H9 (cell line): ENCODE measurements around the gene KLRC4. TPM values are rescaled to one million over a fixed set of nuclear protein-coding genes. Genes with fewer than 3 reads are reported as not detected.
A peak's percentile ranks its signal among the peaks of the same experiment; 100 is the strongest.
"Not testable (repeated sequence)": the region's sequence is repeated elsewhere in the genome, so short reads cannot be mapped to it uniquely, and the experiment has no call there.

Source experiments
- DNase-seq: peaks from one replicate; pipeline ENCODE4 v3.0.0-alpha.2; 2017
- H2AFZ ChIP-seq: one replicate; pipeline ENCODE4 v1.6.1; 2013; ENCODE audit warnings: mild to moderate bottlenecking, low read length, control low read depth, moderate library complexity
- H2AK5ac ChIP-seq: 2 replicates; pipeline ENCODE4 v1.6.1; 2013; ENCODE audit warnings: low read length, control low read depth, mixed read lengths; ENCODE audit not compliant: insufficient read length
- H2BK120ac ChIP-seq: one replicate; pipeline ENCODE4 v1.6.1; 2013; ENCODE audit warnings: low read depth, mild to moderate bottlenecking, low read length, control low read depth, inconsistent platforms; ENCODE audit not compliant: poor library complexity, severe bottlenecking
- H2BK12ac ChIP-seq: 2 replicates; pipeline ENCODE4 v1.6.1; 2013; ENCODE audit warnings: low read length, control low read depth, mixed read lengths, low read depth; ENCODE audit not compliant: insufficient read length
- H2BK15ac ChIP-seq: 2 replicates; pipeline ENCODE4 v1.6.1; 2013; ENCODE audit warnings: low read depth, low read length, control low read depth
- H2BK20ac ChIP-seq: one replicate; pipeline ENCODE4 v1.6.1; 2013; ENCODE audit warnings: low read depth, mild to moderate bottlenecking, low read length, control low read depth, inconsistent platforms; ENCODE audit not compliant: poor library complexity, severe bottlenecking
- H2BK5ac ChIP-seq: 2 replicates; pipeline ENCODE4 v1.6.1; 2013; ENCODE audit warnings: low read length, control low read depth, mixed read lengths; ENCODE audit not compliant: insufficient read length
- H3K14ac ChIP-seq: 2 replicates; pipeline ENCODE4 v1.6.1; 2013; ENCODE audit warnings: low read length, control low read depth; ENCODE audit not compliant: insufficient read depth
- H3K18ac ChIP-seq: 2 replicates; pipeline ENCODE4 v1.6.1; 2013; ENCODE audit warnings: low read depth, mild to moderate bottlenecking, mixed read lengths, low read length, control low read depth; ENCODE audit not compliant: insufficient read length
- H3K23ac ChIP-seq: 2 replicates; pipeline ENCODE4 v1.6.1; 2013; ENCODE audit warnings: low read length, control low read depth, mixed read lengths, low read depth; ENCODE audit not compliant: insufficient read length
- H3K23me2 ChIP-seq: 2 replicates; pipeline ENCODE4 v1.6.1; 2013; ENCODE audit warnings: low read depth, mild to moderate bottlenecking, mixed read lengths, low read length, control low read depth; ENCODE audit not compliant: insufficient read length, poor library complexity, severe bottlenecking
- H3K27ac ChIP-seq: 2 replicates; pipeline ENCODE4 v1.5.1; 2013; ENCODE audit warnings: low read length, control low read depth, mixed read lengths, low read depth; ENCODE audit not compliant: insufficient read length
- H3K27me3 ChIP-seq: 2 replicates; pipeline ENCODE4 v1.6.1; 2013; ENCODE audit warnings: low read length, control low read depth, inconsistent platforms; ENCODE audit not compliant: insufficient read depth
- H3K4ac ChIP-seq: 2 replicates; pipeline ENCODE4 v1.6.1; 2013; ENCODE audit warnings: low read depth, mild to moderate bottlenecking, control low read depth, inconsistent platforms, low read length, moderate library complexity
- H3K4me1 ChIP-seq: 2 replicates; pipeline ENCODE4 v1.6.1; 2013; ENCODE audit warnings: low read length, control low read depth, inconsistent platforms; ENCODE audit not compliant: insufficient read depth
- H3K4me2 ChIP-seq: 2 replicates; pipeline ENCODE4 v1.6.1; 2013; ENCODE audit warnings: low read length, control low read depth, mixed read lengths; ENCODE audit not compliant: insufficient read length, insufficient read depth
- H3K56ac ChIP-seq: 2 replicates; pipeline ENCODE4 v1.6.1; 2013; ENCODE audit warnings: low read depth, mild to moderate bottlenecking, mixed read lengths, low read length, control low read depth; ENCODE audit not compliant: insufficient read length
- H3K79me1 ChIP-seq: 2 replicates; pipeline ENCODE4 v1.6.1; 2013; ENCODE audit warnings: low read depth, mild to moderate bottlenecking, moderate library complexity, low read length, control low read depth, inconsistent platforms; ENCODE audit not compliant: insufficient read depth, poor library complexity, severe bottlenecking
- H3K79me2 ChIP-seq: 2 replicates; pipeline ENCODE4 v1.6.1; 2013; ENCODE audit warnings: low read length, control low read depth, inconsistent platforms; ENCODE audit not compliant: insufficient read depth
- H3K9ac ChIP-seq: 2 replicates; pipeline ENCODE4 v1.6.1; 2013; ENCODE audit warnings: low read length, control low read depth, mixed read lengths; ENCODE audit not compliant: insufficient read length; ENCODE audit errors: extremely low read depth
- H3K9me3 ChIP-seq: one replicate; pipeline ENCODE4 v1.6.1; 2013; ENCODE audit warnings: low read depth, low read length, inconsistent platforms; ENCODE audit not compliant: control insufficient read depth
- H3T11ph ChIP-seq: one replicate; pipeline ENCODE4 v1.6.1; 2013; ENCODE audit warnings: mild to moderate bottlenecking, low read length, control low read depth, inconsistent platforms
- H4K20me1 ChIP-seq: one replicate; pipeline ENCODE4 v1.6.1; 2013; ENCODE audit not compliant: control insufficient read depth, insufficient read length, insufficient read depth
- H4K5ac ChIP-seq: 2 replicates; pipeline ENCODE4 v1.6.1; 2013; ENCODE audit warnings: low read depth, mild to moderate bottlenecking, mixed read lengths, low read length, control low read depth; ENCODE audit not compliant: insufficient read length
- H4K8ac ChIP-seq: replicated peaks from 2 replicates; pipeline ENCODE4 v1.6.1; 2013; ENCODE audit warnings: low read length, control low read depth, mixed read lengths, low read depth; ENCODE audit not compliant: insufficient read length
- H4K91ac ChIP-seq: 2 replicates; pipeline ENCODE4 v1.6.1; 2013; ENCODE audit warnings: low read depth, mild to moderate bottlenecking, moderate library complexity, mixed read lengths, low read length, control low read depth; ENCODE audit not compliant: insufficient read length
- H3K27ac Mint-ChIP-seq, 3 experiments: 2 replicates in 2 of 3; 3 replicates in 1 of 3; pipeline ENCODE4 v1.8.0; 2020 to 2021; ENCODE audit warnings: mixed read lengths in 3 of 3, mild to moderate bottlenecking in 1 of 3, moderate library complexity in 1 of 3
- H3K27me3 Mint-ChIP-seq: 2 replicates; pipeline ENCODE4 v1.8.0; 2021; ENCODE audit warnings: low read depth, mild to moderate bottlenecking, moderate library complexity, mixed read lengths
- H3K36me3 Mint-ChIP-seq, 3 experiments: 2 replicates in 2 of 3; 3 replicates in 1 of 3; pipeline ENCODE4 v1.8.0; 2020 to 2021; ENCODE audit warnings: low read depth in 3 of 3, mixed read lengths in 3 of 3; ENCODE audit not compliant: insufficient read depth in 1 of 3
- H3K4me1 Mint-ChIP-seq, 2 experiments: 2 replicates each; pipeline ENCODE4 v1.8.0; 2020; ENCODE audit warnings: mixed read lengths in 2 of 2
- H3K4me3 Mint-ChIP-seq, 2 experiments: 2 replicates in 1 of 2; 3 replicates in 1 of 2; pipeline ENCODE4 v1.8.0; 2020 to 2021; ENCODE audit warnings: mild to moderate bottlenecking in 2 of 2, mixed read lengths in 2 of 2, moderate library complexity in 1 of 2
- H3K9me3 Mint-ChIP-seq, 2 experiments: 2 replicates in 1 of 2; 3 replicates in 1 of 2; pipeline ENCODE4 v1.8.0; 2020; ENCODE audit warnings: mild to moderate bottlenecking in 2 of 2, mixed read lengths in 2 of 2, moderate library complexity in 1 of 2
- CTCF ChIP-seq: fragments of 200-600 bp; sonication (generic); conservative IDR thresholded peaks from 3 replicates; pipeline ENCODE4 v1.8.0; 2021; ENCODE audit warnings: antibody characterized with exemption, mild to moderate bottlenecking
- WGBS: extraction: QIAGEN DNeasy Blood & Tissue Kit; methylation state at CpG from one replicate; pipeline ENCODE4 v1.1.7; 2013; ENCODE audit warnings: missing lambda C conversion rate, low lambda C conversion rate, mixed read lengths; ENCODE audit not compliant: insufficient read length; ENCODE audit errors: extremely low coverage; 5-methylcytosine and 5-hydroxymethylcytosine counted together
- total RNA-seq: library from RNA; stranded (reverse); gene quantifications from 2 replicates; pipeline ENCODE4 v1.2.1, GENCODE V29; 2021

The KLRC4 gene
- total RNA-seq, 1 experiment from 2014 or later: not detected

- H4K20me1 ChIP-seq: no peaks in the 10 kb centered on the region
- H3K4ac ChIP-seq: no peak overlapping the region
- H2BK20ac ChIP-seq: no peak overlapping the region
- Mint-ChIP-seq H3K36me3 (no peaks in the 10 kb centered on the region), H3K27me3 (no peaks in the 10 kb centered on the region), H3K9me3 (no peaks in the 10 kb centered on the region), H3K27ac (no peak overlapping the region), H3K4me1 (peaks cover 4% of the 10 kb centered on the region in 2 experiments; a peak in 3 of 4 replicates), H3K4me3 (no peak overlapping the region)
- H3K9ac ChIP-seq: no peak overlapping the region
- no peak overlapping the region for H4K91ac ChIP-seq
- no peaks in the 10 kb centered on the region for H3K23me2 ChIP-seq
- no peak overlapping the region for H2BK5ac ChIP-seq
- DNase-seq: peak; percentile 66
- no peak overlapping the region for H2AK5ac ChIP-seq
- H3K14ac ChIP-seq: no peak overlapping the region
- no peak overlapping the region for H3K56ac ChIP-seq
- TF ChIP-seq CTCF: no peak
- no peak overlapping the region for H3T11ph ChIP-seq
- H3K4me2 ChIP-seq: no peak overlapping the region
- peak overlapping the region; percentile 45 for H2AFZ ChIP-seq
- H3K27ac ChIP-seq: no peak overlapping the region
- H3K4me1 ChIP-seq: no peaks in the 10 kb centered on the region; the same call in 1 of the 2 replicates
- no CpG with 5 or more reads among the region's 6 CpGs for WGBS
- no peaks in the 10 kb centered on the region for H3K79me1 ChIP-seq
- no peaks in the 10 kb centered on the region for H3K79me2 ChIP-seq
- no peak overlapping the region for H4K5ac ChIP-seq
- no peak overlapping the region for H3K18ac ChIP-seq
- no peak overlapping the region for H2BK120ac ChIP-seq
- no peaks in the 10 kb centered on the region for H3K9me3 ChIP-seq
- no peaks in the 10 kb centered on the region for H3K27me3 ChIP-seq
- no peak overlapping the region for H2BK15ac ChIP-seq
- H3K23ac ChIP-seq: no peak overlapping the region
- H4K8ac ChIP-seq: no peak overlapping the region
- H2BK12ac ChIP-seq: no peak overlapping the region
Observed at GRCh38 chr12:10395390-10395998, 14.1 kb downstream of the KLRC4 start.

- not testable (repeated sequence) for H2BK5ac ChIP-seq, H3K79me2 ChIP-seq, H2BK20ac ChIP-seq, H3K18ac ChIP-seq, H3K9ac ChIP-seq, H3K27me3 Mint-ChIP-seq, H3K79me1 ChIP-seq, H3K4me1 Mint-ChIP-seq, H3K9me3 Mint-ChIP-seq, H3K4ac ChIP-seq, H3K23me2 ChIP-seq, H4K20me1 ChIP-seq, H2BK120ac ChIP-seq, H3K27ac ChIP-seq, H2AK5ac ChIP-seq, H4K91ac ChIP-seq, H4K8ac ChIP-seq, H3K4me3 Mint-ChIP-seq, H3K36me3 Mint-ChIP-seq, H3K27me3 ChIP-seq, H3K9me3 ChIP-seq, H3K14ac ChIP-seq, H3T11ph ChIP-seq, H3K23ac ChIP-seq, H3K4me2 ChIP-seq, H3K27ac Mint-ChIP-seq, H2BK12ac ChIP-seq, H2AFZ ChIP-seq, H3K4me1 ChIP-seq, H2BK15ac ChIP-seq, H3K56ac ChIP-seq, DNase-seq, H4K5ac ChIP-seq
- WGBS: no CpG with 5 or more reads among the region's 11 CpGs
Observed at GRCh38 chr12:10394531-10395152, 14.9 kb downstream of the KLRC4 start.
